Keratinocyte (primary cell): ENCODE data around the gene HYAL2. TPM values are rescaled to one million over a fixed set of nuclear protein-coding genes. Genes with fewer than 3 reads are reported as not detected.

Experiments used
- DNase-seq: peaks from one replicate; pipeline ENCODE4 v3.0.0-alpha.2; 2011; ENCODE audit warnings: low read depth, missing footprints, low spot score
- FAIRE-seq: peaks from 2 replicates; lab custom pipeline; 2011; peaks lifted over from hg19 to GRCh38; lab: Jason Lieb, UNC
- H2AFZ ChIP-seq: 2 replicates; pipeline ENCODE4 v1.6.0; 2012; ENCODE audit warnings: low read length, control low read depth, inconsistent platforms; ENCODE audit not compliant: control insufficient read depth
- H3K27ac ChIP-seq: 2 replicates; pipeline ENCODE4 v1.5.1; 2011; ENCODE audit warnings: low read length; ENCODE audit not compliant: control insufficient read depth, insufficient read depth
- H3K27me3 ChIP-seq: 3 replicates; pipeline ENCODE4 v1.6.0; 2011; ENCODE audit warnings: low read length; ENCODE audit not compliant: control insufficient read depth, insufficient read depth; ENCODE audit errors: extremely low read depth
- H3K36me3 ChIP-seq, 2 experiments: 2 replicates in 1 of 2; 3 replicates in 1 of 2; pipeline ENCODE4 v1.5.1; 2011; ENCODE audit warnings: low read length in 2 of 2, mild to moderate bottlenecking in 1 of 2; ENCODE audit not compliant: control insufficient read depth in 2 of 2, insufficient read depth in 2 of 2; ENCODE audit errors: extremely low read depth in 1 of 2
- H3K4me1 ChIP-seq: 3 replicates; pipeline ENCODE4 v1.5.1; 2011; ENCODE audit warnings: low read length; ENCODE audit not compliant: control insufficient read depth, insufficient read depth; ENCODE audit errors: extremely low read depth
- H3K4me2 ChIP-seq: 3 replicates; pipeline ENCODE4 v1.6.0; 2011; ENCODE audit warnings: low read depth, low read length; ENCODE audit not compliant: control insufficient read depth, insufficient read depth; ENCODE audit errors: extremely low read depth
- H3K4me3 ChIP-seq, 3 experiments: fragments of 200-600 bp in 1 of 3; sonication (generic) in 1 of 3; 2 replicates in 2 of 3; 3 replicates in 1 of 3; pipeline ENCODE4 v1.5.1; 2011 to 2016; ENCODE audit warnings: low read length in 3 of 3, mild to moderate bottlenecking in 3 of 3, control low read depth in 2 of 3, inconsistent platforms in 1 of 3, low read depth in 1 of 3, mixed read lengths in 1 of 3, mixed run types in 1 of 3, moderate library complexity in 1 of 3; ENCODE audit not compliant: control insufficient read depth in 2 of 3, insufficient read depth in 2 of 3; ENCODE audit errors: extremely low read depth in 1 of 3
- H3K79me2 ChIP-seq: 2 replicates; pipeline ENCODE4 v1.6.0; 2012; ENCODE audit warnings: low read length; ENCODE audit not compliant: control insufficient read depth, insufficient read depth
- H3K9ac ChIP-seq: 3 replicates; pipeline ENCODE4 v1.6.0; 2011; ENCODE audit warnings: low read length; ENCODE audit not compliant: control insufficient read depth, insufficient read depth; ENCODE audit errors: extremely low read depth
- H3K9me1 ChIP-seq: 3 replicates; pipeline ENCODE4 v1.6.0; 2011; ENCODE audit warnings: low read length; ENCODE audit not compliant: control insufficient read depth, insufficient read depth; ENCODE audit errors: extremely low read depth
- H3K9me3 ChIP-seq: 2 replicates; pipeline ENCODE4 v1.5.1; 2012; ENCODE audit warnings: low read depth, low read length; ENCODE audit not compliant: control insufficient read depth
- H4K20me1 ChIP-seq: 3 replicates; pipeline ENCODE4 v1.6.0; 2011; ENCODE audit warnings: low read length; ENCODE audit not compliant: control insufficient read depth, insufficient read depth; ENCODE audit errors: extremely low read depth
- CTCF ChIP-seq, 3 experiments: IDR thresholded peaks in 1 of 3; conservative IDR thresholded peaks in 1 of 3; optimal IDR thresholded peaks in 1 of 3; 2 replicates in 2 of 3; 3 replicates in 1 of 3; pipeline versions ENCODE3 to v1.5.1; 2011; ENCODE audit warnings: low read length in 3 of 3, mild to moderate bottlenecking in 3 of 3, moderate library complexity in 2 of 3, control low read depth in 1 of 3, inconsistent platforms in 1 of 3; ENCODE audit not compliant: insufficient read depth in 2 of 3; ENCODE audit errors: extremely low read depth in 1 of 3
- EZH2 ChIP-seq: IDR thresholded peaks from one replicate; pipeline ENCODE4 v1.6.1; 2012; ENCODE audit warnings: inconsistent platforms, mild to moderate bottlenecking, low read length, moderate library complexity
- dilution Hi-C: fragments of 300-500 bp; cut with MboI; formaldehyde crosslinking; loops from one replicate; pipeline ENCODE4 v1.7.0; 2020; ENCODE audit warnings: low sequenced_read_pairs; ENCODE audit not compliant: extremely low pct_ligation_motif_present
- polyA plus RNA-seq, 5 experiments: library from polyadenylated mRNA; depleted of rRNA in 3 of 5; stranded (reverse) in 3 of 5; stranded (forward) in 1 of 5; unstranded in 1 of 5; fragments of >200 nt; gene quantifications; 1 replicate in 1 of 5; 2 replicates in 3 of 5; 3 replicates in 1 of 5; pipeline versions ENCODE4 v1.2.1 to v1.2.3, GENCODE V29; 2011 to 2012; ENCODE audit warnings: missing spikeins in 2 of 5, low read depth in 1 of 5, low replicate concordance in 1 of 5

The HYAL2 gene
- polyA plus RNA-seq, 1 donor (not counting 4 experiments of a cell fraction or from before 2014, with no cell fraction given): 42.8 TPM

DNA sequence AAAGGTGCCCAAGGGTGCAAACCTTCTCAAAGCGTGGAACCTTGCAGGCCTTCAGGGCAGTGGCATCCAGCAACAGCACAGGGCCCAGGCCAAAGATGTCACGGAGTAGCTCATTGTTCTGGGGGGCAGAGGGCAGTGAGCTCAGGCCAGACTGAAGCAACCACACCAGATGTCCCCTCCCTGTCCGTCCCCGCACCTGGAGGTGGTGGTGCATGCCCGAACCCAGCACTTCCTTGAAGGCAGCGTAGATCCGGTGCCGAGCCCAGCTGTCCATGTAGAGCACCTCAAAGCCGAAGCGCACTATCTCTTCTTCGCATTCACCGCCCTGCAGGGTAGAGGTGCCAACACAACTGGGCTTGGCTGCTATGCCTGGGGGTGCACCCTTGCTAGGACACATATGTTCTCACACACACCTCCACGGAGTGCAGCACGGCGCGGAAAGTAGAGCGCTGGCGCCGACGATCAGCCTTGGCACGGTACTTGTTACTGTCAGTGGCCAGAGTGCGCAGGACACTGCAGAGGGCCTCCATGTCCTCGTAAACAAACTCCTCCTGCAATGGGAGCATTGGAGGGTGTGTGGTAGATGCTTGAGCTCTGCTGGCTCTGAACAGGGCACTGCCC lies 34.0 kb downstream of the HYAL2 start:
- no peak for FAIRE-seq
- peaks cover 42% of the 10 kb centered on the region in 2 experiments for H3K36me3 ChIP-seq
- H3K9me1 ChIP-seq: no peaks in the 10 kb centered on the region
- no peaks in the 10 kb centered on the region for H4K20me1 ChIP-seq
- TF ChIP-seq CTCF (optimal IDR thresholded peaks at IDR 0.05 in 1 of 3, IDR thresholded peaks at IDR 0.05 in 1 of 3, conservative IDR thresholded peaks at IDR 0.05 in 1 of 3; ENCODE audit: extremely low read depth in 1 of 3, insufficient read depth in 2 of 3, low read length in 3 of 3): no peak
- no peak for TF ChIP-seq EZH2
- dilution Hi-C loops: no loop called here
- no peak for DNase-seq
- H3K27me3 ChIP-seq: no peaks in the 10 kb centered on the region
- H3K4me2 ChIP-seq: no peak overlapping the region
- no peak overlapping the region for H2AFZ ChIP-seq
- H3K9me3 ChIP-seq: no peaks in the 10 kb centered on the region
- H3K9ac ChIP-seq: no peak overlapping the region
- H3K4me1 ChIP-seq: peaks cover 12% of the 10 kb centered on the region
- no peak overlapping the region for H3K27ac ChIP-seq
- H3K4me3 ChIP-seq: no peak overlapping the region
- peaks cover 29% of the 10 kb centered on the region for H3K79me2 ChIP-seq

DNA sequence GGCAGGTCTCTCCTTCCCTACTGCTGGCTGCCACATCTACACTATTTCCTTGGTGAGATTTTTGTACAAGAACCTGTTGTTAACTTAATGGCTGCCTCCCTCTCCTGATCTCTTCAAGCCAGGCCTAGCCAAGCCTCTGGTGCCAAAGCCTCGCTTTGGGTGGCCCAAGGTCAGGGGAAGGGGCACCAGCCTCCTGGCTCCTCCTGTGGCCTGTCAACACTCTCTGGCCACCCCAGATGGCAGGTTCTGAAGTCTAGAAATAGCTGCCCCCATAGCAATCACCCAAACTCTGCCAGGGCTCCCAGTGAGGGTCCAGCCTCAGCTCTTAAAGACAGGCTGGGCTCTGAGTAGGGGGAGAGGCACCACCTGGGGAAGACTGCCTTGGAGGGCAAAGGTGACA lies 35.3 kb downstream of the HYAL2 start:
- Histone ChIP-seq H3K36me3 (peaks cover 42% of the 10 kb centered on the region in 2 experiments), H3K27ac (no peak overlapping the region), H4K20me1 (no peaks in the 10 kb centered on the region), H3K79me2 (peaks cover 29% of the 10 kb centered on the region), H3K4me3 (no peak overlapping the region), H3K9ac (no peak overlapping the region), H3K9me1 (no peaks in the 10 kb centered on the region), H2AFZ (no peak overlapping the region), H3K4me1 (peaks cover 6% of the 10 kb centered on the region), H3K27me3 (no peaks in the 10 kb centered on the region), H3K9me3 (no peaks in the 10 kb centered on the region), H3K4me2 (no peak overlapping the region)
- dilution Hi-C loops: no loop called here
- FAIRE-seq: no peak
- DNase-seq: no peak
- TF ChIP-seq EZH2 (no peak), CTCF (optimal IDR thresholded peaks at IDR 0.05 in 1 of 3, IDR thresholded peaks at IDR 0.05 in 1 of 3, conservative IDR thresholded peaks at IDR 0.05 in 1 of 3; ENCODE audit: extremely low read depth in 1 of 3, insufficient read depth in 2 of 3, low read length in 3 of 3) (no peak)
